ENCODE results near the gene ATP6V1F. TPM values are rescaled to one million over a fixed set of nuclear protein-coding genes. Genes with fewer than 3 reads are reported as not detected.

The ATP6V1F gene
- total RNA-seq, 1 experiment from 2014 or later, result 149 TPM

- no peak for TF ChIP-seq ATF3 (IDR thresholded peaks at IDR 0.05)
- peak; percentile 39 for TF ChIP-seq ZBTB33 (IDR thresholded peaks at IDR 0.05; ENCODE audit: extremely low read depth, insufficient replicate concordance, low read length)
Measured at GRCh38 chr7:128862571-128863432, at the start of gene ATP6V1F (continued).

DNA sequence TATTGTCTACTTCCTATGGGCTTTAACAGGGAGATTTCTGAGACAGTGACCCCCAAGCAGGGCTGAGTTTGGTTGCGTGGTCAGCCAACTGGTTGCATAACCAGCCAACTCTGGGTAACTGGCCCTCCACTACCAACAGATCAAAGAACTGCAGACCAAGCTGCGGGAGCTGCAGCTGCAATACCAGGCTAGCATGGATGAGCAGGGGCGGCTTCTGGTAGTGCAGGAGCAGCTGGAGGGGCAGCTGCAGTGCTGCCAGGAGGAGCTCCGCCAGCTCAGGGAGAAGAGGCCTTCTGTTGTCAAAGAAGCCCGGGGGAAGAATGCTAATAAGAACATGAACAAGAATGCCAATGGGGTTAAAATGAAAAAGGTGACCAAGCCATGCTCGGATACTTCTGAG is 48.2 kb upstream of the ATP6V1F start:
- Histone ChIP-seq H2AFZ (ENCODE audit: low read depth, low read length, poor library complexity, severe bottlenecking) (no peak overlapping the region), H4K20me1 (ENCODE audit: insufficient read depth) (no peaks in the 10 kb centered on the region), H3K9me2 (ENCODE audit: insufficient read depth) (no peaks in the 10 kb centered on the region), H3K4me1 (ENCODE audit: control insufficient read depth in 1 of 2, insufficient read depth in 2 of 2, low read length in 2 of 2) (peaks cover 0 to 6% of the 10 kb centered on the region in 2 experiments; a peak in 1 of 4 replicates), H3K79me2 (ENCODE audit: insufficient read depth, low read length) (no peaks in the 10 kb centered on the region), H3K36me3 (ENCODE audit: control insufficient read depth in 1 of 2, insufficient read depth in 2 of 2, low read length in 2 of 2) (no peaks in the 10 kb centered on the region), H3K9me3 (ENCODE audit: control insufficient read depth in 1 of 2, insufficient read depth in 1 of 2, low read depth in 1 of 2, low read length in 2 of 2) (no peaks in the 10 kb centered on the region), H3K9ac (ENCODE audit: low read length) (no peak overlapping the region), H3K27me3 (ENCODE audit: insufficient read depth, low read length) (no peaks in the 10 kb centered on the region), H3K4me3 (replicated peaks in 1 of 2; ENCODE audit: low read depth in 1 of 2, low read length in 2 of 2) (no peak overlapping the region), H3K4me2 (ENCODE audit: low read length) (no peak overlapping the region), H3K27ac (ENCODE audit: low read depth, low read length) (no peak overlapping the region)
- no peak for DNase-seq (ENCODE audit: low read depth, low spot score)
- ChIA-PET RAD21 (ENCODE audit: low non-redundant PET in 1 of 2, low total read pairs in 2 of 2, uncharacterized antibody in 2 of 2, unreplicated experiment in 2 of 2) (no interaction called here), CTCF (no interaction called here), POLR2A (no interaction called here)
- intact Hi-C loops (cut with micrococcal nuclease), result no loop called here
- TF ChIP-seq SRF (IDR thresholded peaks at IDR 0.05; ENCODE audit: low read depth), result no peak
- no peak for TF ChIP-seq POLR2A (IDR thresholded peaks at IDR 0.05; ENCODE audit: borderline replicate concordance, extremely low read depth, insufficient read depth, insufficient read length)
- TF ChIP-seq EGR1 (IDR thresholded peaks at IDR 0.05; ENCODE audit: low read depth), result no peak
- no peak for TF ChIP-seq YY1 (IDR thresholded peaks at IDR 0.05; ENCODE audit: extremely low read depth, insufficient replicate concordance, low read depth, low read length)
- no peak for TF ChIP-seq ATF3 (IDR thresholded peaks at IDR 0.05)
- no peak for TF ChIP-seq SP1 (IDR thresholded peaks at IDR 0.05; ENCODE audit: low read depth)
- BruUV-seq (replicated peaks), result no TSS peak
- ATAC-seq, result no peak
